Measurements from ENCODE around the gene CFAP97. TPM values are rescaled to one million over a fixed set of nuclear protein-coding genes. Genes with fewer than 3 reads are reported as not detected.

CFAP97 gene
- total RNA-seq, 6 experiments from 2014 or later, result 11.7 to 25.6 (median 20.5) TPM

- Histone ChIP-seq H3K36me3 (peaks cover 0 to 12% (median 0%) of the 10 kb centered on the region in 4 donors), H3K4me1 (peaks cover 0 to 19% (median 3%) of the 10 kb centered on the region in 4 donors), H3K27me3 (no peaks in the 10 kb centered on the region), H3K9me3 (no peaks in the 10 kb centered on the region), H3K27ac (peak overlapping the region; percentile 56 to 88 (median 76)), H3K4me3 (peak overlapping the region; percentile 57 to 79 (median 60))
- WGBS (ENCODE audit: insufficient coverage, low coverage, low lambda C conversion rate, missing lambda C conversion rate), result 7% methylated on average over 3 of the region's 11 CpGs
- TF ChIP-seq POLR2A (IDR thresholded peaks at IDR 0.05) (no peak), CTCF (IDR thresholded peaks at IDR 0.05) (no peak)
- DNase-seq (no peak), ATAC-seq (peak; percentile 52 to 64 (median 58))
- intact Hi-C loops (cut with DNase I), result no loop called here
These were observed 61.3 kb downstream of the CFAP97 start for GRCh38 chr4:185142564-185142911.

GRCh38 chr4:185141777-185142176 is 62.0 kb downstream of the CFAP97 start:
- no peaks in the 10 kb centered on the region for H3K27me3 ChIP-seq
- WGBS (ENCODE audit: insufficient coverage, low coverage, low lambda C conversion rate, missing lambda C conversion rate), result 36% methylated on average over 6 of the region's 6 CpGs

GRCh38 chr4:185139736-185140135 is 64.1 kb downstream of the CFAP97 start:
- Histone ChIP-seq H3K4me1 (peaks cover 0 to 19% (median 3%) of the 10 kb centered on the region in 4 donors), H3K9me3 (no peaks in the 10 kb centered on the region), H3K36me3 (no peaks in the 10 kb centered on the region), H3K27ac (no peak overlapping the region), H3K27me3 (no peaks in the 10 kb centered on the region), H3K4me3 (no peak overlapping the region)
- no peak for ATAC-seq
- TF ChIP-seq POLR2A (IDR thresholded peaks at IDR 0.05) (no peak), CTCF (IDR thresholded peaks at IDR 0.05) (no peak)
- intact Hi-C loops (cut with DNase I), result loop anchor here (5.0 to 10.0 kb wide), 2 partner anchors 102 to 135 kb away; no protein-coding TSS in a partner anchor
- 89% methylated on average over 6 of the region's 6 CpGs for WGBS (ENCODE audit: insufficient coverage, low coverage, low lambda C conversion rate, missing lambda C conversion rate)
- DNase-seq, result no peak

More at GRCh38 chr4:185141777-185142176, 62.0 kb downstream of the CFAP97 start:
- Histone ChIP-seq H3K36me3 (peaks cover 0 to 5% (median 0%) of the 10 kb centered on the region in 4 donors), H3K4me3 (no peak overlapping the region), H3K9me3 (no peaks in the 10 kb centered on the region), H3K4me1 (peaks cover 0 to 19% (median 3%) of the 10 kb centered on the region in 4 donors), H3K27ac (peak overlapping the region in 2 of 3 donors; percentile 76 to 88)
- DNase-seq (peak in 1 of 3 donors; percentile 70), ATAC-seq (peak; percentile 25 to 55 (median 44))
- intact Hi-C loops (cut with DNase I), result no loop called here
- TF ChIP-seq CTCF (IDR thresholded peaks at IDR 0.05) (no peak), POLR2A (IDR thresholded peaks at IDR 0.05) (no peak)

GRCh38 chr4:185138161-185138560 is 65.6 kb downstream of the CFAP97 start:
- intact Hi-C loops (cut with DNase I), result loop anchor here (5.0 to 10.0 kb wide), 2 partner anchors 101 to 133 kb away; no protein-coding TSS in a partner anchor

More at GRCh38 chr4:185138161-185138560, 65.6 kb downstream of the CFAP97 start:
- Histone ChIP-seq H3K27me3 (no peaks in the 10 kb centered on the region), H3K4me1 (peaks cover 0 to 13% (median 3%) of the 10 kb centered on the region in 4 donors), H3K36me3 (no peaks in the 10 kb centered on the region), H3K4me3 (no peak overlapping the region), H3K27ac (no peak overlapping the region), H3K9me3 (no peaks in the 10 kb centered on the region)
- no peak for ATAC-seq
- TF ChIP-seq POLR2A (IDR thresholded peaks at IDR 0.05), result no peak
- no peak for TF ChIP-seq CTCF (IDR thresholded peaks at IDR 0.05)
- 52% methylated on average over 10 of the region's 10 CpGs for WGBS (ENCODE audit: insufficient coverage, low coverage, low lambda C conversion rate, missing lambda C conversion rate)
- DNase-seq, result no peak
